HL-60 (cell line): Measurements from ENCODE around the gene AOPEP.

ENCODE experiments used
- DNase-seq, 2 experiments: peaks; one replicate each; pipeline ENCODE4 v3.0.0-alpha.2; 2010 to 2020; ENCODE audit warnings: low read depth in 1 of 2, low spot score in 1 of 2
- H3K27ac ChIP-seq: fragments of 250-450 bp; sonication (Bioruptor Pico); replicated peaks from 2 replicates; pipeline ENCODE4 v1.5.1; 2020; ENCODE audit warnings: mild to moderate bottlenecking, moderate library complexity
- H3K27me3 ChIP-seq: fragments of 250-450 bp; sonication (Bioruptor Pico); 2 replicates; pipeline ENCODE4 v1.5.1; 2021; ENCODE audit warnings: mild to moderate bottlenecking, moderate library complexity; ENCODE audit not compliant: insufficient read depth, poor library complexity, severe bottlenecking
- H3K4me3 ChIP-seq: replicated peaks from 2 replicates; pipeline ENCODE4 v1.5.1; 2011; ENCODE audit warnings: mild to moderate bottlenecking, control low read depth, low read length; ENCODE audit not compliant: insufficient read depth
- GABPA ChIP-seq: IDR thresholded peaks from 2 replicates; pipeline ENCODE4 v1.6.1; 2012; ENCODE audit warnings: low read depth
- POLR2AphosphoS5 ChIP-seq: IDR thresholded peaks from 2 replicates; pipeline ENCODE4 v1.6.1; 2012; ENCODE audit warnings: low read depth
- SPI1 ChIP-seq: IDR thresholded peaks from 2 replicates; pipeline ENCODE4 v1.6.1; 2012; ENCODE audit warnings: low read depth, mild to moderate bottlenecking, borderline replicate concordance
- TF ChIP-seq, protein P1 (sequence below): IDR thresholded peaks from 2 replicates; pipeline ENCODE4 v1.6.1; 2012; ENCODE audit warnings: low read depth; ENCODE audit not compliant: insufficient replicate concordance
- TF ChIP-seq, protein P2 (sequence below): IDR thresholded peaks from one replicate; pipeline ENCODE4 v1.5.1; 2011; ENCODE audit warnings: low read length, control low read depth, inconsistent platforms; ENCODE audit not compliant: insufficient read depth

The AOPEP gene

DNA sequence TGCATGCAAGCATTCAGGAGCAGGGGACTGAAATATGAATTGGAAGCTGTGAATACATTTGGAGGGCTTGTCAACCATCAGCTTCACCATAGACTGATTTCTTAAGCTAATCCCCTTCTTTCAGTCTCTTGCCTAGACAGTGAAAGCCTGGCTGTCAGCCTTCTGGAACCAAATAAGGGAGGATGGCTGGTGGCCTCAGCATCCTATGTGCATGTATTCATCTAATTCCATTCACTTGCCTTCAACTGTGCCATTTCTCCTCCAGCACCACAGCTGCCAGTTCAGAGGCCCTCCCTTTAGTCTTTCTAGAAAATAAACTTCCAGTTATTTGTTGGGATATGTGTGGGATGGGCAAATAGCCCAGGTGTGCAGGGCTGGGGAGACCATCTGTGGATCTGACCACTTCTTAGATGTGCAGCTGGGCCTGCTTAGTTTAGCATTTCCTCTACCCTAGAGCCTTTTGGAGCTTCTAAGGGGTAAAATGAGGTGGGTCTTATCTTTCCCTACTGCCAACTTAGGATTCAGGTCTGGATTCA lies 62.1 kb downstream of the AOPEP start:
- H3K27me3 ChIP-seq: no peaks in the 10 kb centered on the region
- no peak for DNase-seq
- TF ChIP-seq SPI1 (no peak), POLR2AphosphoS5 (no peak), GABPA (no peak)
- TF ChIP-seq, protein P1, sequence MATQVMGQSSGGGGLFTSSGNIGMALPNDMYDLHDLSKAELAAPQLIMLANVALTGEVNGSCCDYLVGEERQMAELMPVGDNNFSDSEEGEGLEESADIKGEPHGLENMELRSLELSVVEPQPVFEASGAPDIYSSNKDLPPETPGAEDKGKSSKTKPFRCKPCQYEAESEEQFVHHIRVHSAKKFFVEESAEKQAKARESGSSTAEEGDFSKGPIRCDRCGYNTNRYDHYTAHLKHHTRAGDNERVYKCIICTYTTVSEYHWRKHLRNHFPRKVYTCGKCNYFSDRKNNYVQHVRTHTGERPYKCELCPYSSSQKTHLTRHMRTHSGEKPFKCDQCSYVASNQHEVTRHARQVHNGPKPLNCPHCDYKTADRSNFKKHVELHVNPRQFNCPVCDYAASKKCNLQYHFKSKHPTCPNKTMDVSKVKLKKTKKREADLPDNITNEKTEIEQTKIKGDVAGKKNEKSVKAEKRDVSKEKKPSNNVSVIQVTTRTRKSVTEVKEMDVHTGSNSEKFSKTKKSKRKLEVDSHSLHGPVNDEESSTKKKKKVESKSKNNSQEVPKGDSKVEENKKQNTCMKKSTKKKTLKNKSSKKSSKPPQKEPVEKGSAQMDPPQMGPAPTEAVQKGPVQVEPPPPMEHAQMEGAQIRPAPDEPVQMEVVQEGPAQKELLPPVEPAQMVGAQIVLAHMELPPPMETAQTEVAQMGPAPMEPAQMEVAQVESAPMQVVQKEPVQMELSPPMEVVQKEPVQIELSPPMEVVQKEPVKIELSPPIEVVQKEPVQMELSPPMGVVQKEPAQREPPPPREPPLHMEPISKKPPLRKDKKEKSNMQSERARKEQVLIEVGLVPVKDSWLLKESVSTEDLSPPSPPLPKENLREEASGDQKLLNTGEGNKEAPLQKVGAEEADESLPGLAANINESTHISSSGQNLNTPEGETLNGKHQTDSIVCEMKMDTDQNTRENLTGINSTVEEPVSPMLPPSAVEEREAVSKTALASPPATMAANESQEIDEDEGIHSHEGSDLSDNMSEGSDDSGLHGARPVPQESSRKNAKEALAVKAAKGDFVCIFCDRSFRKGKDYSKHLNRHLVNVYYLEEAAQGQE: no peak
- TF ChIP-seq, protein P2, sequence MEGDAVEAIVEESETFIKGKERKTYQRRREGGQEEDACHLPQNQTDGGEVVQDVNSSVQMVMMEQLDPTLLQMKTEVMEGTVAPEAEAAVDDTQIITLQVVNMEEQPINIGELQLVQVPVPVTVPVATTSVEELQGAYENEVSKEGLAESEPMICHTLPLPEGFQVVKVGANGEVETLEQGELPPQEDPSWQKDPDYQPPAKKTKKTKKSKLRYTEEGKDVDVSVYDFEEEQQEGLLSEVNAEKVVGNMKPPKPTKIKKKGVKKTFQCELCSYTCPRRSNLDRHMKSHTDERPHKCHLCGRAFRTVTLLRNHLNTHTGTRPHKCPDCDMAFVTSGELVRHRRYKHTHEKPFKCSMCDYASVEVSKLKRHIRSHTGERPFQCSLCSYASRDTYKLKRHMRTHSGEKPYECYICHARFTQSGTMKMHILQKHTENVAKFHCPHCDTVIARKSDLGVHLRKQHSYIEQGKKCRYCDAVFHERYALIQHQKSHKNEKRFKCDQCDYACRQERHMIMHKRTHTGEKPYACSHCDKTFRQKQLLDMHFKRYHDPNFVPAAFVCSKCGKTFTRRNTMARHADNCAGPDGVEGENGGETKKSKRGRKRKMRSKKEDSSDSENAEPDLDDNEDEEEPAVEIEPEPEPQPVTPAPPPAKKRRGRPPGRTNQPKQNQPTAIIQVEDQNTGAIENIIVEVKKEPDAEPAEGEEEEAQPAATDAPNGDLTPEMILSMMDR: no peak
- no peak overlapping the region for H3K4me3 ChIP-seq
- H3K27ac ChIP-seq: no peak overlapping the region

DNA sequence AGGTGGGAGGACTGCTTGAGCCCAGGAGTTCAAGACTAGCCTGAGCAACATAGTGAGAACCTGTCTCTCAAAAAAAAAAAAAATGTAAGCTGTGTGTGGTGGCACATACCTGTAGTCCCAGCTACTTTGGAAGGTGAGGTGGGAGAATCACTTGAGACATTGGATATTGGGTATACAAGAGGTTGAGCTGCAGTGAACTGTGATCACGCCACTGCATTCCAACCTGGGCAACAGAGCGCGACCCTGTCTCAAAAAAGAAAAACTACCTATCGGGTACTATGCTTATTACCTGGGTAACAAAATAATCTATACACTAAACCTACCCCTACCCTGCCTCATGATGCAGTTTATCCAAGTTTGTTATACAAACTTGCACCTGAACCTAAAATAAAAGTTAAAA lies 64.9 kb downstream of the AOPEP start:
- H3K27me3 ChIP-seq: no peaks in the 10 kb centered on the region
- no peak overlapping the region for H3K4me3 ChIP-seq
- TF ChIP-seq SPI1 (no peak), POLR2AphosphoS5 (no peak), GABPA (no peak)
- TF ChIP-seq, protein P2: no peak
- TF ChIP-seq, protein P1: no peak
- no peak overlapping the region for H3K27ac ChIP-seq
- no peak for DNase-seq

DNA sequence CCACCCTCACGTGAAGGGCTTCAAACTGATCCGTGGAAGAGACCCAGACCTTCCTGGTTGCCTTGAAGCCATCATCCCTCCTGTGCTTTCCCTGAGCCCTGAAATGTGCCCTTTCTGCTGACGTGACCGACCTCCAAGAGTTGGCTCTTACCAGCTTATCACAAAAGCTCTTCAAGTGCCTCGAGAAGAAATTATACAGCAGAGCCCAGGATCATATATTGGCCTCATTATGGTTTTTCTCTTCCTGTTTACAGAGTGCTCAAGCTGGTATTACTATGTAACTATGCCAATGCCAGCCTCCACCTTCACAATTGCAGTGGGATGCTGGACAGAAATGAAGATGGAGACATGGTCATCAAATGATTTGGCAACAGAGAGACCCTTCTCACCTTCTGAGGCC lies 66.0 kb downstream of the AOPEP start:
- Histone ChIP-seq H3K4me3 (no peak overlapping the region), H3K27ac (no peak overlapping the region), H3K27me3 (no peaks in the 10 kb centered on the region)
- TF ChIP-seq, protein P1: no peak
- no peak for TF ChIP-seq POLR2AphosphoS5
- no peak for DNase-seq
